Fibroblast of pulmonary artery (primary cell): Measurements from ENCODE around the gene MRFAP1.

Experiments used
- DNase-seq: peaks from one replicate; pipeline ENCODE4 v3.0.0-alpha.2; 2010; ENCODE audit warnings: low read depth
- H3K4me3 ChIP-seq: replicated peaks from 2 replicates; pipeline ENCODE4 v1.5.1; 2011; ENCODE audit warnings: low read depth, mild to moderate bottlenecking, control low read depth, low read length, moderate library complexity
- CTCF ChIP-seq: IDR thresholded peaks from 2 replicates; pipeline ENCODE4 v1.5.1; 2011; ENCODE audit warnings: mild to moderate bottlenecking, control low read depth, low read length, inconsistent platforms; ENCODE audit errors: missing control alignments

The MRFAP1 gene

GRCh38 chr4:6595897-6596537 is 44.5 kb upstream of the MRFAP1 start:
- DNase-seq, result no peak
- TF ChIP-seq CTCF, result no peak
- no peak overlapping the region for H3K4me3 ChIP-seq

- no peak for TF ChIP-seq CTCF
- DNase-seq, result no peak
- H3K4me3 ChIP-seq, result no peak overlapping the region
These were observed 43.5 kb upstream of the MRFAP1 start for GRCh38 chr4:6596948-6597347.

GRCh38 chr4:6598127-6598526 is 42.4 kb upstream of the MRFAP1 start:
- TF ChIP-seq CTCF, result no peak
- no peak overlapping the region for H3K4me3 ChIP-seq

GRCh38 chr4:6598641-6599040 is 41.8 kb upstream of the MRFAP1 start:
- H3K4me3 ChIP-seq, result no peak overlapping the region
- no peak for DNase-seq
- no peak for TF ChIP-seq CTCF

More at GRCh38 chr4:6598127-6598526, 42.4 kb upstream of the MRFAP1 start:
- DNase-seq, result no peak

- DNase-seq, result no peak
- H3K4me3 ChIP-seq, result no peak overlapping the region
- no peak for TF ChIP-seq CTCF
These were observed 38.7 kb upstream of the MRFAP1 start for GRCh38 chr4:6601661-6602250.

- no peak overlapping the region for H3K4me3 ChIP-seq
- TF ChIP-seq CTCF, result no peak
- no peak for DNase-seq
These were observed 38.2 kb upstream of the MRFAP1 start for GRCh38 chr4:6602289-6602688.

GRCh38 chr4:6603128-6603527 is 37.4 kb upstream of the MRFAP1 start:
- TF ChIP-seq CTCF, result no peak
- H3K4me3 ChIP-seq, result no peak overlapping the region
- DNase-seq, result no peak
